Cerebellar cortex (tissue), 1 donor: ENCODE results near the gene MSI2.

Source experiments
- DNase-seq: peaks from one replicate; pipeline ENCODE4 v3.0.0-alpha.2; 2015; ENCODE audit warnings: low spot score

Gene MSI2

GRCh38 chr17:57269598-57270255, 13.4 kb downstream of the MSI2 start:
- DNase-seq, result no peak

- DNase-seq, result no peak
These were observed 14.5 kb downstream of the MSI2 start for GRCh38 chr17:57270801-57271245.

DNA sequence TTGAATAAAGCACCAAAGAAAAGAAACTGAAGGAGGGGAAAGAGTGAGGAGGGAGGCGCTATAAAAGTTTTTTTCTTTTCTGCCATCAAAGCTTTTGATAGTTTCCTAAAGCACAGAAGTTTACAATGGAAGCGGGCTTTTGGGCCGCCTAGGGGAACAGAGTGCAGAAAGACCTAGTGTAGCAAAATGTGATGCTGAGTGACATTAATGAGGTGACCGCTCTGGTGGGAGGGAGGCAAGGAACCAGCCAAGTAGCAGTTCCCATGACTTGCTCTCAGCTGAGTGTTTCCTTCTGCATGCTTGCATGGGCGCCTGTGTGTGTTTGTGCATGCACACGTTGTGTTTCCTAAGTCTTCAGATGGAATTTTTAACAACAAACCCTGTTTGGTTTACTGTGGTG, 15.5 kb downstream of the MSI2 start:
- DNase-seq, result no peak

DNA sequence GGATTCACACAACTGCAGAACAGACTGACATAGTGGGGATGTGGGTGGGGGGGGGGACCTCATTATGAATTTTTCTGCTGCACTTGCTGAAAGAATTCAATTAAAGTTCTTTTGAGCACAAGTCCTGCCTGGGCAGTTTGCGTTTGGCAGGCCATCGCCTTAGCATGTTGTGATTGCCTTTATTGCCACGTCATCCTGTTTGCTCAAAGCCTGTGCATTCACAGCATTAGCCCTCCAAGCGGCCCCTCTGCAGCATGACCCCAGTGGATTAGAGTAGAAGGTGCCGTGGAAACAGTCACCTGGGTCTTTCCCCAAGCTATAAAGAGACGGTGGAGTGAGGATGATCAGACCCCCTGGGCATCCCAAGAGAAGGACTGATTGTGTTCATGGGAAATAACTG, 17.2 kb downstream of the MSI2 start:
- no peak for DNase-seq

GRCh38 chr17:57274162-57274561, 17.8 kb downstream of the MSI2 start:
- DNase-seq, result no peak

- DNase-seq, result no peak
These were observed 18.9 kb downstream of the MSI2 start for GRCh38 chr17:57275071-57275764.

DNA sequence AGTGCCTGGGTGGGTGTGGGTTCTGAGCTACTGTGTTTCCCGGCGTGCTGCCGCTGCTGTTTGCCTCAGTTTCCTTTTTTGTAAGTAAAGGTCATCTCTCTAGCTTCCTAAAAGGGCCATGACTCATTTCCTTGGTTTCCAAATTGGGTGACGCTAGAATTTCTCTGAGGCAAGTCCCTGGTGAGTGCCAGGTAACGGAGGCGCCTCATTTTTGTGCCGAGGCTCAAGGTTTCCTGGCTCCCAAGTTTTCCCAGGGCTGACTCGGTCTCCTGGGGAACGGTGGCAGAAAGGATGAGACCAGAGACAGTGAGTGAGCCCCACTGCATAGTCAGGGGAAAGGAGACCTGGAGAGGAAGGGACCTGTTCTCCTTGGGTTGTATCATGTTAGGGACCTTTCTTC, 20.3 kb downstream of the MSI2 start:
- no peak for DNase-seq

DNA sequence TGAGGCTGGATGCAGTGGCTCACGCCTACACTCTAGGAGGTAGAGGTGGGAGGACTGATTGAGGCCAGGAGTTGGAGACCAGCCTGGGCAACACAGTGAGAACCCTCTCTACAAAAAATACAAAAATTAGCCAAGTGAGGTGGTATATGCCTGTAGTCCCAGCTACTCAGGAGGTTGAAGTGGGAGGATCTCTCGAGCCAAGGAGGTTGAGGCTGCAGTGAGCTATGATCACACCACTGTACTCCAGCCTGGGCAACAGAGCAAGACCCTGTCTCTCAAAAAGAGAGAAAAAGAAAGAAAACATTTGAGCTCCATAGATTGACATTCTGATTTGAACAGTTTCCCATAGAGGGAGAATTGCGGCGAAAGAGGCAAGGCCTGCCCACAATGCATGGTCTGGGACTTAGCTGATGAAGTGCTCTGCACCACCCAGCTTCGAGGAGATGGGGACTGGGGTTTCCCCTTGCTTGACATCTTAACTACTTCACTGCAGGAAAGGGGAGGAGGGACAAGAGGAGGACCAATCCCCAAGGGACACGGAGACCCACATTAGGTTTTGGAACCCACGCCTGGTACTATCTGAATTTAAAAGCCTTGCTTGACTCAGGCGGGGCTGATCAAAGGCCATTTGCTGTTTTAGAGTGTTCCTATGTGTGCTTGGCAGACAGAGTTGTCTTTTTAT, 21.7 kb downstream of the MSI2 start:
- DNase-seq, result no peak

DNA sequence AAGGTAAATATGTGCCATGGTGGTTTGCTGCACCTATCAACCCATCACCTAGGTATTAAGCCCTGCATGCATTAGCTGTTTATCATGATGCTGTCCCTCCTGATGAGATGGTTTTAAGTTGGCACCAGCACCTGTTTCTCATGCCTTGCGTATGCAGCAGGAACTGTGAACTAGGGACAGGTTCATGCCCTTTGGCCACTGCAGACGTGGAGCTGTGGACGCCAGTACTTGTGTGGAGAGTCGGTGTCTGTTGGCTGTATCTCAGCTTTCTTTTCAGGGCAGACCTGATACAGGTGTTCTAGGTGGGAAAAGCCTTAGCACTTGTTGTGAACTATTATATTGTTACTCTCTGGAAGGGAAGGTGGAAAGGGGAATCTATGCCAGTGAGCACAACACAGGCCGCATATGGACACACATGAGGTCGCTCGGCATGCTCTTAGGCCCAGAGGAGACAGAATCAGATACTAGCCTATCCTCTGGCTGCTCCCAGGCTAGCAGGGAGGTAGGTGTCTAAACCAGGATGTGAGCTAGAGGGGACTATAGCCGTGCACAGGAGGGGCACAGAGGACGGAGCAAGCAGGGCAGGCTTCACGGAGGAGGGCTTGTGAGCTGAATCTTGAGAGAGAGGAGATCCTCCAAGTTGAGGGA, 22.5 kb downstream of the MSI2 start:
- no peak for DNase-seq

DNA sequence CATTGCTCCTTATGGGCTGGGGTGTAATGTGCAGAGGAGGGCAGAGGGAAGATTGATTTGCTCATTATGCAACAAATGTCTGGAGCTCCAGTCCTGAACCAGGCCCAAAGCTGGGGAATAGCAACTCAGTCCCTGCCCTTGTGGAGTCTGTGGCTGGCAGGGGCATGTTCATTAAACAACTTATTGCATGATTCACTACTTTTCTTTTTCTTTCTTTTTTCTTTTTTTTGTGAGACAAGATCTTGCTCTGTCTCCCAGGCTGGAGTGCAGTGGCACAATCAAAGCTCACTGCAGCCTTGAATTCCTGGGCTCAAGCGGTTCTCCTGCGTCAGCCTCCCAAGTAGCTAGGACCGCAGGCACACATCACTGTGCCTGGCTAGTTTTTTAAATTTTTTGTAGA, 23.1 kb downstream of the MSI2 start:
- DNase-seq, result no peak

GRCh38 chr17:57281887-57282286, 25.6 kb downstream of the MSI2 start:
- DNase-seq, result no peak

GRCh38 chr17:57282296-57282695, 26.0 kb downstream of the MSI2 start:
- DNase-seq, result peak; percentile 50

GRCh38 chr17:57283203-57283971, 27.1 kb downstream of the MSI2 start:
- DNase-seq, result no peak

DNA sequence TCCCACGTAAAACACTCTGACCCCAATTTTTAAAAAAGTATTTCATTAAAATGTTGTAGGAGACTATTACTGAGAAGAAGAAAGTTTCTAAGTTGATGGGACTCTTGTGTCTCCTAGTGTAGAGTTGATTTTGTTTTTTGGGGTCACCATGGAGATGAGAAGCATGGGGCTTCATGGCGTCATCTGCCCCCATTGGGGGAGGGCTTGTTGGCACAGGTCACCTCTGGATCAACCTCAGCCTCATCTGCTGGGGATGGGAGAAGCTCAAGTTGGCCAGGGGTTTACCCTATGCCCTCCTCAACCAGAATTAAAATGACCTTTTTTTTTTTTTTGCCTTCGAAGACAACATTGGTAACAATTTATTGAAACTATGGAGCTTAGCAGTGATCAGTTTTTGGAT, 28.3 kb downstream of the MSI2 start:
- DNase-seq, result no peak

DNA sequence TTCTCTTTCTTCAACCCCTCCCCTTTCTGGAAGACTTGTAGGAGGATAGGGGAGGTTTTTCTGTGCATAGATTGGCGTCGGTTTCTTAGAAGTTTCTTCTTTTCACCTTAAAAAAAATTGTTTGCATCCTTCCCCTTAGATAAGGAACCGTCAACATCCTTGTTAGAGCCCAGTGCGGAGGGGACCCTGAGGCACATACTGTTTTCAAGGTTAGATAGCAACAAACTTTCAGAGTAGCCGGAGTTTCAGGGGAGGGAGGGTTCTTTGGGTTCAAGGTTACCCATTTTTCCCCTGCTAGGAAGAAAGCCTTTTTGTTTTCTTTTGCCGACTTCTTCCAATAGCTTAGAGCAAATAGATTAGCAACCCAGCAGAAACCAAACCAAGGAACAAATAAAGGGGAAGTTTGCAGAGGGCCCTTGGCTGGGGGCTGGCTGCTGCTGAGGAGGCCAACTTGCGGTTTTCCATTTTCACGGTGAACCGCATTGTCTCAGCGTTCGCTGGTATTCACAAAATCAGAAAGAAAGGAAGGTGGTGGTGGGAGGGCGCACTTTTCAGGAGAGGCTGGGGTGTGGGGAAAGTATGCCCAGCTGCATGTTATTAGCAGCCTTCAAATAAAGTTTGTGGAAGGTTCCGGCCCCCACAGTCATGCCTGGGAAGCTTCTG, 28.8 kb downstream of the MSI2 start:
- no peak for DNase-seq

DNA sequence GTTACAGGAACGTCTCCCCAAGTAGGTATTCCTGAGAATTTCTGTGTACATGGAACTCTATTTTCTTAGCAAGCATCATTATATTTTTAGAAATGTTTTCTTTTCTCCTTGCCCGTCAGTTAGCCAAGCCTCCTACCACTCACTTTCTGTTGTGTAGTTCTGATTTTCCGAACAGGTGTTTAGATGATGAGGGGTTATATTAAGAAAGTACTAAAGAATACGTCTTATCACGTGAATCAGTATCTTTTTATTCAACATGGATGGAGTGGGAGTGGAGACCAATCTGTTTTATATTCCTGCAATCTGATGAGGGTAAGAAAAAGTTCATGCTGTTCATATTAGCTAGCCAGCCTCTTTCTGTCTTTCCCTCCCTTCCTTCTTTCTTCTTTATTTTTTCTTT, 29.4 kb downstream of the MSI2 start:
- no peak for DNase-seq

DNA sequence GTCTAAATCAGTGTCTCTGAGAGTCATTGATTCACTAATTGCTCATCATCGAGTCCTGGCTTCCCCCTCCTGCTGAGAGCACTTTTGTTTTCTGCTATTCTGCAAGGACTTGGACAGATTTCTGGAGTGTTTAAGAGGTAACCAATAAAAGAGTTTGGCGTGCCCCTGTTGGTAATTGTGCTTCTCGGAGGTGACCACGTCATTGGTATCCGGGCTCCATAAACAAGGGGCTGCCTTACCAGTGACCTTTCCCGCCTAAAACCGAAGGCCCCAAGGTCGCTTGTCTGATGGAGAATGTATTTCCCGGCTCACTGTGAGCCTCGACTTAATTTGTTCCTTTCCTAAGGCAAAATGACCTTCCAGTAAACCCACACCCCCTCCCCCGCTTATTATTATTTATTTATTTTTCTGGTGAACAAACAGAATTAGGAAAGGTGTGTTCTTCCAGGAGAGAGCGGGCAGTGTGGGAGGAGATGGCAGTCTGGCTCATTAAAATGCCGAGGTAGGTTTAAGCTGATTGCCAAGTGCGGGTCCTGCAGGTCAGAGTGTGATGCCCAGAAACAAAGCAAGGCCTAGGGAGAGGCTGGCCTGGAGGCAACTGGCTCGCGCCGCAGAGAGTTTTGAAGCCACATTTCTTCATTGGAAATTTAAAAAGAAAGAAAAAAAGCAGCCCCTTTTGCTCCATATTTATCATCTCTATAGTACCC, 30.2 kb downstream of the MSI2 start:
- DNase-seq, result no peak

DNA sequence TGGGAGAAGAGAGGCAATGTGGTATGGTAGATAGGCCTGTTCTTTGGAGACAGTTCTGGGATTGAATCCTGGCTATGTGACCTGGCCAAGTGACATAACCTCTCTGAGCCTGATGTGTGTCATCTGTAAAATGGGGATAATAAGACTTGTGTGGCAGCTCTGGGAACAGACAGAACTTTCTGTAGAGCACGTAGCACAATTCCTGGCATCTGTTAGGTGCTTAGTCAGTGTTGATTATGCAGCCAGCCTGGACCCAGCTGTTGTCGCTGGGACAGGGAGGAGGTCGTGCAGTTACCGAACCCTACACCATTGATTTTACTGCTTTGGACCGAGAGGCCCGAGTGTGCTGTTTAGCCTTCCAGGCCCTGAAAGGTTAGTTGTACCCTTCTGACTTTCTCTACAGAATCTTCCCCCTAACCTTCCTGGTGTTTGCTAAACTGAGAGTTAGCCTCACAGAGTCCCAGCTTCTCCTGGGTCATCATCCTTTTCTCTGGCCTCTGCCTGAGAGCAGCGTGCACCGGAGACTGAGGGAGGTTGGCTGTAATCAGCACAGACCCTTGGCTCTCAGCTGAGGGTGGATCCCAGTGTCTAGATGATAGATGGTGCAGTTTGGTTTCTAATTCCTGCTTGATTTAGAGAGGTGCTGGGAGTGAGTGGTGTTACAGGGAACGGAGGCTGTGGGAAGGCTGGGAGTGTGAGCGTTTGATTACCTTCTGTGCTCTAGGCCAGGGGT, 31.9 kb downstream of the MSI2 start:
- DNase-seq, result peak; percentile 25

DNA sequence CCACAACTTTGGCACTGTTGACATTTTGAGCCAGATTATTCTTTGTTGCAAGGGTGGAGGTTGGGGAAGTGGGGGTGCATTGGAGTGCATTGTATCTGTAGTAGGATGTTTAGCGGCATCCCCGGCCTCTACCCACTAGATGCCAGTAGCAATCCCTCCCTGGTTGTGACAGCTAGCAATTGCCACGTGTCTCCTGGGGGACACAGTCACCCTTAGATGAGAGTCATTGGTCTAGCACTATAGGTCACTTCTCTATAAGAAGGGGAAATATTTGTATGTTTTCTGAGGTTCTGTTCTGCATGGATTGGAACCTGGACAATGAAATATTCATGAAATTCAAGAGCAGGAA, 32.4 kb downstream of the MSI2 start:
- DNase-seq, result peak; percentile 57

- DNase-seq, result peak; percentile 29
These were observed 32.8 kb downstream of the MSI2 start for GRCh38 chr17:57289130-57289529.
